ENCODE results near the gene LDLRAD3.
"Not testable (repeated sequence)": the region's sequence is repeated elsewhere in the genome, so short reads cannot be mapped to it uniquely, and the experiment has no call there.

Gene LDLRAD3

GRCh38 chr11:35997902-35998520 is 54.1 kb downstream of the LDLRAD3 start:
- no peak for DNase-seq

- DNase-seq: no peak
These were observed 54.8 kb downstream of the LDLRAD3 start for GRCh38 chr11:35998634-35999033.

GRCh38 chr11:36000616-36001190 is 56.8 kb downstream of the LDLRAD3 start:
- DNase-seq: no peak

- no peak for DNase-seq
These were observed 58.3 kb downstream of the LDLRAD3 start for GRCh38 chr11:36002196-36002595.

- DNase-seq: no peak
These were observed 58.9 kb downstream of the LDLRAD3 start for GRCh38 chr11:36002796-36003195.

GRCh38 chr11:36006556-36006955 is 62.7 kb downstream of the LDLRAD3 start:
- DNase-seq: no peak

- no peak for DNase-seq
These were observed 63.3 kb downstream of the LDLRAD3 start for GRCh38 chr11:36007127-36007655.

GRCh38 chr11:36008584-36008983 is 64.7 kb downstream of the LDLRAD3 start:
- no peak for DNase-seq

GRCh38 chr11:36009473-36009872 is 65.6 kb downstream of the LDLRAD3 start:
- DNase-seq: no peak

GRCh38 chr11:36010010-36010740 is 66.3 kb downstream of the LDLRAD3 start:
- no peak for DNase-seq

- DNase-seq: no peak
These were observed 67.7 kb downstream of the LDLRAD3 start for GRCh38 chr11:36011574-36011973.

- DNase-seq: no peak
These were observed 68.6 kb downstream of the LDLRAD3 start for GRCh38 chr11:36012455-36012854.

- DNase-seq: no peak
These were observed 69.1 kb downstream of the LDLRAD3 start for GRCh38 chr11:36012979-36013378.

- not testable (repeated sequence) for DNase-seq
These were observed 69.6 kb downstream of the LDLRAD3 start for GRCh38 chr11:36013446-36013845.

GRCh38 chr11:36013950-36014897 is 70.4 kb downstream of the LDLRAD3 start:
- DNase-seq: no peak

- no peak for DNase-seq
These were observed 71.2 kb downstream of the LDLRAD3 start for GRCh38 chr11:36014898-36015665.

- no peak for DNase-seq
These were observed 71.9 kb downstream of the LDLRAD3 start for GRCh38 chr11:36015799-36016198.

GRCh38 chr11:36016263-36016662 is 72.4 kb downstream of the LDLRAD3 start:
- DNase-seq: no peak

GRCh38 chr11:36016709-36017108 is 72.8 kb downstream of the LDLRAD3 start:
- no peak for DNase-seq

GRCh38 chr11:36019005-36019596 is 75.2 kb downstream of the LDLRAD3 start:
- no peak for DNase-seq

- no peak for DNase-seq
These were observed 75.9 kb downstream of the LDLRAD3 start for GRCh38 chr11:36019722-36020121.

- DNase-seq: no peak
These were observed 79.0 kb downstream of the LDLRAD3 start for GRCh38 chr11:36022882-36023281.
